ENCODE measurements around the gene SLC4A8.
A peak's percentile ranks its signal among the peaks of the same experiment; 100 is the strongest.

- TF ChIP-seq ZFP36 (IDR thresholded peaks at IDR 0.05; ENCODE audit: low read depth, low read length, partially characterized antibody): no peak
- no peak for TF ChIP-seq POLR2A (conservative IDR thresholded peaks at IDR 0.05)
- no peak for TF ChIP-seq SAP30 (IDR thresholded peaks at IDR 0.05; ENCODE audit: borderline replicate concordance, insufficient read depth, low read depth, low read length, poor library complexity, severe bottlenecking)
- peak; percentile 80 to 91 (median 81) for TF ChIP-seq CTCF (IDR thresholded peaks at IDR 0.05 in 2 of 3, conservative IDR thresholded peaks at IDR 0.05 in 1 of 3; ENCODE audit: insufficient read depth in 2 of 3, low read depth in 1 of 3, low read length in 3 of 3)
- TF ChIP-seq TEAD4 (IDR thresholded peaks at IDR 0.05; ENCODE audit: low read length): no peak
- no peak for TF ChIP-seq TEAD4 (CRISPR knock-in tag; IDR thresholded peaks at IDR 0.05; ENCODE audit: borderline replicate concordance)
- TF ChIP-seq SREBF2 (CRISPR knock-in tag; IDR thresholded peaks at IDR 0.05): no peak
- no peak for TF ChIP-seq CBX2 (IDR thresholded peaks at IDR 0.05; ENCODE audit: insufficient read depth, low read length, poor library complexity, severe bottlenecking)
- TF ChIP-seq ELK3 (CRISPR knock-in tag; IDR thresholded peaks at IDR 0.05): no peak
- TF ChIP-seq ZNF766 (CRISPR knock-in tag; conservative IDR thresholded peaks at IDR 0.05): no peak
- no peak for TF ChIP-seq NFIC (IDR thresholded peaks at IDR 0.05)
- no peak for TF ChIP-seq KDM2B (CRISPR knock-in tag; IDR thresholded peaks at IDR 0.05)
Observed at GRCh38 chr12:51421266-51421884, 3.3 kb upstream of the SLC4A8 start.

All from K562 (cell line).